Body of pancreas (tissue), 4 donors: ENCODE measurements around the gene RPS8. TPM values are rescaled to one million over a fixed set of nuclear protein-coding genes. Genes with fewer than 3 reads are reported as not detected.

Experiments
- ATAC-seq: fragments of 150-250 bp; one replicate; pipeline ENCODE4 v1.9.1; 2016
- DNase-seq, 4 donors: peaks; one replicate each; pipeline ENCODE4 v3.0.0-alpha.2; 2019
- H3K27ac ChIP-seq, 4 donors: fragments of 200-600 bp; sonication (generic); 1 replicate in 3 of 4; 2 replicates in 1 of 4; pipeline versions ENCODE4 v1.5.1 to v1.6.1; 2016 to 2019; ENCODE audit warnings: mild to moderate bottlenecking in 1 of 4, mixed read lengths in 1 of 4, moderate library complexity in 1 of 4
- H3K27me3 ChIP-seq, 2 donors: fragments of 200-600 bp; sonication (generic); one replicate each; pipeline ENCODE4 v1.6.0; 2016; ENCODE audit warnings: mild to moderate bottlenecking in 1 of 2
- H3K36me3 ChIP-seq, 2 donors: fragments of 200-600 bp; sonication (generic); replicated peaks in 1 of 2; 2 replicates each; pipeline ENCODE4 v1.5.1; 2016; ENCODE audit warnings: low read depth in 2 of 2; ENCODE audit not compliant: insufficient read depth in 1 of 2
- H3K4me1 ChIP-seq: fragments of 200-600 bp; sonication (generic); one replicate; pipeline ENCODE4 v1.6.0; 2016
- H3K4me3 ChIP-seq, 2 donors: fragments of 200-600 bp; sonication (generic); 1 replicate in 1 of 2; 2 replicates in 1 of 2; pipeline ENCODE4 v1.5.1; 2016 to 2019
- H3K9me3 ChIP-seq, 3 donors: fragments of 200-600 bp; sonication (generic); 1 replicate in 2 of 3; 2 replicates in 1 of 3; pipeline ENCODE4 v1.5.1; 2016
- POLR2A ChIP-seq, 3 donors: fragments of 450-650 bp; IDR thresholded peaks; one replicate each; pipeline ENCODE4 v1.6.1; 2016; ENCODE audit warnings: antibody characterized with exemption in 3 of 3, mild to moderate bottlenecking in 2 of 3
- WGBS, 2 donors: methylation state at CpG; one replicate each; pipeline ENCODE4 v1.1.5; 2017; 5-methylcytosine and 5-hydroxymethylcytosine counted together
- intact Hi-C: fragments of 100-400 bp; cut with DNase I; formaldehyde crosslinking; loops from one replicate; pipeline ENCODE4 v1.15.1; 2023
- total RNA-seq, 2 donors: library from RNA; depleted of rRNA; stranded (reverse); fragments of >200 nt; gene quantifications; one replicate each; pipeline ENCODE4 v1.1.0, GENCODE V29; 2016
- TF ChIP-seq, protein P1 (sequence below), 7 experiments: fragments of 450-650 bp in 4 of 7; fragments of 200-600 bp in 3 of 7; sonication (generic) in 3 of 7; IDR thresholded peaks; one replicate each; pipeline ENCODE4 v1.5.1; 2016 to 2019; ENCODE audit warnings: antibody characterized with exemption in 7 of 7

RPS8 gene
- 1,000 to 10,000 TPM; 1,064 to 1,413 TPM for total RNA-seq

DNA sequence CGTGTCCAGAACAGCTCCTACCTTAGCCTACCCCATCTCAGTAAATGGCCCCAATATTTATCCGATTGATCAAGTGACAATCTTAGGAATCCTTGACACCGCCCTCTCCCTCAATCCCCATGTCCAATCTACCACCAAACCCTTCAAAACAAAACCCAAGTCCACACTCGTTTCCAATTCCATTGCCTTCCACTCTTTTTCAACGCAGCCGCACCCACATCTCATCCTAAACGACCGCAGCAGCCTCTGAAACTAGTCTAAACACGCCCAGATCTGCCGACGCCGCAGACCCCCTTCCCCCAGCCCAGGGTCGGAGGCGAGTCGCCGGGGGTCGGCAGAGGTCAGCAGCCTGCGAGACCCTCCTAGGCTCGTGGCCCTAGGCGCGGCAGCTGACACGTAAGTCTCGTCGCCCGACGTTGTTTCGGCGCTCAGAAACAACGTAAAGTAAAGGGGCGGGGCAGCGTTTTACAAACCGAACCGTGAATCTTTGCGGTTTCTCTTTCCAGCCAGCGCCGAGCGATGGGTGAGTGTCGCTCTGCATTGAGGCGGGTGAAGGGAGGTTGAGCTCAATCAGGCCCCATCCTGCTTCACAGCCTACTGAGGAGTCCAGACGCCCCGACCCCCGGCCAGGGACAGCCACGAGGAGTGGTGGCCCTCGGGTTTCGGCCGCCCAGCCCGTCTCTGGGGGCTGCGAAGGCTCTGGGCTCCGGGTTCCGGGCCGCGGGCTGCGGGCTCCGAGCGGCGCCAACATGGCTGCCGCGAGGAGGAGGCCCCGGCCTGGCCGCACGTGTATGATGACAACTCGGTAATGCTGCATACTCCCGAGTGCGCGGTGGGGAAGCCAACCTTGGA, at the start of gene RPS8:
RPS8 (plus strand) TSS at position 463 of the 852 bp plus-strand sequence; CDS start at position 520, 57 bp downstream.
- Histone ChIP-seq H3K36me3 (peaks cover 6 to 16% of the 10 kb centered on the region in 2 donors), H3K9me3 (no peaks in the 10 kb centered on the region), H3K4me1 (peaks cover 31% of the 10 kb centered on the region), H3K27me3 (no peaks in the 10 kb centered on the region), H3K27ac (peak within 1 kb of the TSS; percentile 83 to 97 (median 92)), H3K4me3 (peak within 1 kb of the TSS; percentile 50 to 99)
- peak; percentile 93 to 95 (median 94) for DNase-seq
- ATAC-seq = peak; percentile 92
- TF ChIP-seq, protein P1, sequence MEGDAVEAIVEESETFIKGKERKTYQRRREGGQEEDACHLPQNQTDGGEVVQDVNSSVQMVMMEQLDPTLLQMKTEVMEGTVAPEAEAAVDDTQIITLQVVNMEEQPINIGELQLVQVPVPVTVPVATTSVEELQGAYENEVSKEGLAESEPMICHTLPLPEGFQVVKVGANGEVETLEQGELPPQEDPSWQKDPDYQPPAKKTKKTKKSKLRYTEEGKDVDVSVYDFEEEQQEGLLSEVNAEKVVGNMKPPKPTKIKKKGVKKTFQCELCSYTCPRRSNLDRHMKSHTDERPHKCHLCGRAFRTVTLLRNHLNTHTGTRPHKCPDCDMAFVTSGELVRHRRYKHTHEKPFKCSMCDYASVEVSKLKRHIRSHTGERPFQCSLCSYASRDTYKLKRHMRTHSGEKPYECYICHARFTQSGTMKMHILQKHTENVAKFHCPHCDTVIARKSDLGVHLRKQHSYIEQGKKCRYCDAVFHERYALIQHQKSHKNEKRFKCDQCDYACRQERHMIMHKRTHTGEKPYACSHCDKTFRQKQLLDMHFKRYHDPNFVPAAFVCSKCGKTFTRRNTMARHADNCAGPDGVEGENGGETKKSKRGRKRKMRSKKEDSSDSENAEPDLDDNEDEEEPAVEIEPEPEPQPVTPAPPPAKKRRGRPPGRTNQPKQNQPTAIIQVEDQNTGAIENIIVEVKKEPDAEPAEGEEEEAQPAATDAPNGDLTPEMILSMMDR (IDR thresholded peaks at IDR 0.05) = peak in 2 of 7 experiments; percentile 8 to 11
- peak; percentile 90 to 98 (median 98) for TF ChIP-seq POLR2A (IDR thresholded peaks at IDR 0.05)
- intact Hi-C loops = no loop called here
- WGBS, 2 donors = 0 to 1% methylated on average over 16 to 64 of the region's 65 CpGs

DNA sequence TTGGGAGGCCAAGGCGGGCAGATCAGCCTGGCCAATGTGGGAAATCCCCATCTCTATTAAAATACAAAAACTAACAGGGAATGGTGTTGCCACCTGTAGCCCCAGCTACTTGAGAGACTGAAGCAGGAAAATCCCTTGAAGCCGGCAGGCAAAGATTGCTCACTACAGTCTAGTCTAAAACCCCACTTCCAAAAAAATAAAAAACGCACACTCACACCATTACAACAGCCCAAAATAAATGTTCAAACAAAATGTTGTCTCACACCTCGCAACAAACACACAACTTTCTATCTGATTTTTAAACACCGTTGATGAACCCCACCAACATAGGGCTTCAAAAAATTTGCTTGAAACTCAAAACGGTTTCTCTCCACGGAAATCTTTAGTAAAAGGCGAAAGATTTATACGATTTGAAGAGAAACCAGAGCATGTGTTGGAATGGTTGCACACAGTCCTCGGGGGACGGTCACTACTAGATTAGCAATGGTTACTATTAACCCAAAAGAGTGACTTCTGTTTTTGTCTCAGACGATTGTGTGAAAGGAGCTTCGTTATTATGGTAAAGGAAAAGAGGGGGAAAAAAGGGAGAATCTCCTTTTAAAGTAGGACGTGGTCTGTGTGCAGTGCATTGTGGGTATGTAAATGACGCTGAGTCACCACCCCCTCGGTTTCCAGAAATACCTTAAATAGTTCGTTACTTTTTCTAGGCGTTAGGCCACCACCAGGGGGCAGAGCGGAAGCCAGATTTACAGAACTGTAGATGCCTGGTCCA, 44.4 kb upstream of the RPS8 start, which contains the start of gene RNU5D-1:
RNU5D-1 (minus strand) TSS at position 430 of the 772 bp plus-strand sequence.
- Histone ChIP-seq H3K36me3 (no peaks in the 10 kb centered on the region), H3K9me3 (no peaks in the 10 kb centered on the region), H3K4me1 (peaks cover 15% of the 10 kb centered on the region), H3K4me3 (no peak within 1 kb of the TSS), H3K27me3 (no peaks in the 10 kb centered on the region), H3K27ac (peak within 1 kb of the TSS; percentile 74 to 97 (median 88))
- DNase-seq = peak; percentile 95 to 97 (median 96)
- intact Hi-C loops = no loop called here
- TF ChIP-seq, protein P1 (IDR thresholded peaks at IDR 0.05) = peak; percentile 60 to 96 (median 90)
- peak; percentile 86 to 100 (median 100) for TF ChIP-seq POLR2A (IDR thresholded peaks at IDR 0.05)
- ATAC-seq = peak; percentile 89
- WGBS, 2 donors = 1% methylated on average over 19 of the region's 19 CpGs

DNA sequence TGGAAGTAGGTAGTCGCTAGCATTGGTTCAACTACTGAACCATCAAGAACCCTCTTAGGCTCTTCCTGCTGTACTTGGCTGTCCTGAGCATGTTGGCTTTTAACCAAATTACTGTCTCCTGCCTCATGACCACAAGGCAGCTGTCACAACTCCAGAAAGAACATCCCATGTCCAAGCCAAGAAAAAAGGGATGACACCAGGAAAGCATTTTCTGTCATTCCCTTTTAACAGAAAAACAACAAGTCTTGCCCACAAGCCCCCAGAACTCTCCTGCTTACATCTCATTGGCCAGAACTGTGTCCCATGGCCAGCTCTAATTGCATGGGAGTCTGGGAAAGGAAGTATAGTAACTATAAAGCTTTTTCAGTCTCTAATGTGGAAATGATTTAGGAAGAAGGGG, 42.0 kb upstream of the RPS8 start:
- no peak overlapping the region for H3K27ac ChIP-seq
- intact Hi-C loops = no loop called here
- WGBS, 2 donors = 60 to 68% methylated on average over 1 of the region's 1 CpG
- no peaks in the 10 kb centered on the region for H3K36me3 ChIP-seq
- H3K9me3 ChIP-seq = no peaks in the 10 kb centered on the region
- H3K4me1 ChIP-seq = peaks cover 15% of the 10 kb centered on the region
- no peaks in the 10 kb centered on the region for H3K27me3 ChIP-seq
- TF ChIP-seq, protein P1 (IDR thresholded peaks at IDR 0.05) = no peak
- no peak for TF ChIP-seq POLR2A (IDR thresholded peaks at IDR 0.05)
- H3K4me3 ChIP-seq = no peak overlapping the region
- DNase-seq (no peak), ATAC-seq (no peak)

DNA sequence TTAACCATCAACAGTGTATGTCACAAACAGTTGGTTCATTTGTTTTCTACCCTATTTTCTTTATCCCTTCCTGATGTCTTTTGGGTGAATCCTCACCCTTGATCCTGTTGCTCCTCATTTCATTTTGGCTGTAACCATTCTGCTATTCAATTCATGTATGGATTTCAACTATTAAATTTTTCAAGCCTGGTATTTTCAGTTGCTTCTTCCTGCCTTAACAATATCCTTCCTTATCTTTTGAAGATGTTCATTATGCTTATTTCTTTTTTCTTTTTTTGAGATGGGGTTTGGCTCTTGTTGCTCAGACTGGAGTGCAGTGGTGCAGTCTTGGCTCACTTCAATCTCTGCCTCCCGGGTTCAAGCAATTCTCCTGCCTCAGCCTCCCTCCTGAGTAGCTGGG, 41.6 kb upstream of the RPS8 start:
- H3K9me3 ChIP-seq = no peaks in the 10 kb centered on the region
- intact Hi-C loops = no loop called here
- no peak overlapping the region for H3K27ac ChIP-seq
- H3K36me3 ChIP-seq = no peaks in the 10 kb centered on the region
- 60 to 63% methylated on average over 1 of the region's 1 CpG for WGBS, 2 donors
- no peaks in the 10 kb centered on the region for H3K27me3 ChIP-seq
- DNase-seq (no peak), ATAC-seq (no peak)
- peaks cover 15% of the 10 kb centered on the region for H3K4me1 ChIP-seq
- TF ChIP-seq POLR2A (IDR thresholded peaks at IDR 0.05) = no peak
- TF ChIP-seq, protein P1 (IDR thresholded peaks at IDR 0.05) = no peak
- H3K4me3 ChIP-seq = no peak overlapping the region
